Muscle of arm (tissue), 14 donors: ENCODE measurements around the gene OR14C36. TPM values are rescaled to one million over a fixed set of nuclear protein-coding genes. Genes with fewer than 3 reads are reported as not detected.
"Not testable (repeated sequence)": the region's sequence is repeated elsewhere in the genome, so short reads cannot be mapped to it uniquely, and the experiment has no call there.

Source experiments
- DNase-seq: peaks from one replicate; pipeline ENCODE4 v3.0.0-alpha.2; 2013
- long read RNA-seq, 11 donors: transcript quantifications; one replicate each; lab custom pipeline, GENCODE V29; 2026
- polyA plus RNA-seq, 12 donors: library from polyadenylated mRNA; unstranded; fragments of 120-200 nt; gene quantifications; one replicate each; pipeline ENCODE4 v1.2.1, GENCODE V29; 2013; ENCODE audit not compliant: insufficient read length in 12 of 12

Gene OR14C36
- polyA plus RNA-seq = not detected
- long read RNA-seq, donor 1 = 0 reads
- long read RNA-seq, donor 2 = 0 reads
- long read RNA-seq, donor 3 = 0 reads
- long read RNA-seq, donor 4 = 0 reads
- long read RNA-seq, donor 5 = 0 reads
- long read RNA-seq, donor 6 = 0 reads
- long read RNA-seq, donor 7 = 0 reads
- long read RNA-seq, donor 8 = 0 reads
- long read RNA-seq, donor 9 = 0 reads
- long read RNA-seq, donor 10 = 0 reads
- long read RNA-seq, donor 11 = 0 reads

GRCh38 chr1:248348475-248348874, at the start of gene OR14C36:
OR14C36 (plus strand) TSS chr1:248348775; CDS start chr1:248348775, 0 bp downstream.
- no peak for DNase-seq

- no peak for DNase-seq
Measured at GRCh38 chr1:248303324-248303723, 45.3 kb upstream of the OR14C36 start, which contains the start of gene OR2T12. OR2T12 (minus strand) TSS chr1:248303424; CDS start chr1:248295578, 7,846 bp downstream.

- DNase-seq = not testable (repeated sequence)
Measured at GRCh38 chr1:248305672-248306071, 42.9 kb upstream of the OR14C36 start.

- no peak for DNase-seq
Measured at GRCh38 chr1:248306103-248306502, 42.5 kb upstream of the OR14C36 start.

- DNase-seq = not testable (repeated sequence)
Measured at GRCh38 chr1:248306740-248307139, 41.8 kb upstream of the OR14C36 start.

GRCh38 chr1:248316796-248317195, 31.8 kb upstream of the OR14C36 start:
- no peak for DNase-seq

- no peak for DNase-seq
Measured at GRCh38 chr1:248324468-248324867, 24.1 kb upstream of the OR14C36 start, which contains the start of gene OR2M7. OR2M7 (minus strand) TSS chr1:248324568; CDS start chr1:248324568, 0 bp downstream.

GRCh38 chr1:248343451-248343850, 5.1 kb upstream of the OR14C36 start:
- DNase-seq = no peak

- DNase-seq = no peak
Measured at GRCh38 chr1:248359415-248359814, 10.8 kb downstream of the OR14C36 start.

GRCh38 chr1:248361121-248361715, 12.6 kb downstream of the OR14C36 start, which contains the start of gene OR2T4:
OR2T4 (plus strand) TSS chr1:248361665; CDS start chr1:248361665, 0 bp downstream.
- DNase-seq = no peak

GRCh38 chr1:248366609-248367008, 18.0 kb downstream of the OR14C36 start:
- no peak for DNase-seq

- no peak for DNase-seq
Measured at GRCh38 chr1:248372394-248372793, 23.8 kb downstream of the OR14C36 start.

- no peak for DNase-seq
Measured at GRCh38 chr1:248373761-248374160, 25.2 kb downstream of the OR14C36 start.

- no peak for DNase-seq
Measured at GRCh38 chr1:248375446-248375845, 26.9 kb downstream of the OR14C36 start, which contains the start of gene OR2T6. OR2T6 (plus strand) TSS chr1:248375746; CDS start chr1:248387609, 11,863 bp downstream.

- DNase-seq = no peak
Measured at GRCh38 chr1:248376916-248377315, 28.3 kb downstream of the OR14C36 start.

- DNase-seq = no peak
Measured at GRCh38 chr1:248380854-248381253, 32.3 kb downstream of the OR14C36 start.

- DNase-seq = no peak
Measured at GRCh38 chr1:248388426-248388825, 39.9 kb downstream of the OR14C36 start.

- DNase-seq = no peak
Measured at GRCh38 chr1:248393050-248393449, 44.5 kb downstream of the OR14C36 start.

Other genes starting within 250 kb of the OR14C36 start
- gene OR2M5, start 203.6 kb upstream of the OR14C36 start, polyA plus RNA-seq = not detected
- gene OR2M2, start 174.0 kb upstream of the OR14C36 start, polyA plus RNA-seq = not detected
- gene OR2M3, start 151.5 kb upstream of the OR14C36 start, polyA plus RNA-seq = under 1 TPM in 4 of 12 donors, not detected in 8; 0.03 to 0.04 (median 0.03) TPM
- under 1 TPM in 6 of 12 donors, not detected in 6; 0.03 to 0.07 (median 0.04) TPM for gene OR2M4, start 117.4 kb upstream of the OR14C36 start, polyA plus RNA-seq
- not detected for gene OR2T33, start 70.8 kb upstream of the OR14C36 start, polyA plus RNA-seq
- gene OR2T12, start 45.4 kb upstream of the OR14C36 start, polyA plus RNA-seq = under 1 TPM in 1 of 12 donors, not detected in 11; 0.04 TPM
- not detected for gene OR2M7, start 24.2 kb upstream of the OR14C36 start, polyA plus RNA-seq
- not detected for gene OR2T4, start 12.9 kb downstream of the OR14C36 start, polyA plus RNA-seq
- not detected for gene OR2T6, start 27.0 kb downstream of the OR14C36 start, polyA plus RNA-seq
- not detected for gene OR2T1, start 54.3 kb downstream of the OR14C36 start, polyA plus RNA-seq
- gene OR2T2, start 96.9 kb downstream of the OR14C36 start, polyA plus RNA-seq = not detected
- gene OR2T3, start 124.6 kb downstream of the OR14C36 start, polyA plus RNA-seq = not detected
- not detected for gene OR2T5, start 139.8 kb downstream of the OR14C36 start, polyA plus RNA-seq
- under 1 TPM in 2 of 12 donors, not detected in 10; 0.03 TPM for gene OR2G6, start 159.3 kb downstream of the OR14C36 start, polyA plus RNA-seq
- not detected for gene OR2T29, start 214.0 kb downstream of the OR14C36 start, polyA plus RNA-seq
- gene OR2T34, start 226.0 kb downstream of the OR14C36 start, polyA plus RNA-seq = not detected
- not detected for gene OR2T10, start 248.9 kb downstream of the OR14C36 start, polyA plus RNA-seq